IPS-18a (cell line): Measurements from ENCODE around the gene CDH9.
"Not testable (repeated sequence)": the region's sequence is repeated elsewhere in the genome, so short reads cannot be mapped to it uniquely, and the experiment has no call there.

Experiments used
- H3K27ac ChIP-seq: one replicate; pipeline ENCODE4 v1.5.1; 2013; ENCODE audit warnings: low read length
- H3K27me3 ChIP-seq: one replicate; pipeline ENCODE4 v1.6.1; 2013; ENCODE audit warnings: mild to moderate bottlenecking, low read length; ENCODE audit not compliant: control insufficient read depth, insufficient read depth
- H3K36me3 ChIP-seq: one replicate; pipeline ENCODE4 v1.6.1; 2013; ENCODE audit warnings: low read depth, low read length; ENCODE audit not compliant: control insufficient read depth
- H3K4me1 ChIP-seq: one replicate; pipeline ENCODE4 v1.6.1; 2013; ENCODE audit warnings: low read depth, low read length; ENCODE audit not compliant: control insufficient read depth
- H3K4me3 ChIP-seq: one replicate; pipeline ENCODE4 v1.5.1; 2013; ENCODE audit warnings: low read length
- H3K9ac ChIP-seq: one replicate; pipeline ENCODE4 v1.6.1; 2013; ENCODE audit warnings: mild to moderate bottlenecking, low read length, moderate library complexity
- H3K9me3 ChIP-seq: one replicate; pipeline ENCODE4 v1.6.1; 2013; ENCODE audit warnings: low read depth, low read length; ENCODE audit not compliant: control insufficient read depth

Gene CDH9

DNA sequence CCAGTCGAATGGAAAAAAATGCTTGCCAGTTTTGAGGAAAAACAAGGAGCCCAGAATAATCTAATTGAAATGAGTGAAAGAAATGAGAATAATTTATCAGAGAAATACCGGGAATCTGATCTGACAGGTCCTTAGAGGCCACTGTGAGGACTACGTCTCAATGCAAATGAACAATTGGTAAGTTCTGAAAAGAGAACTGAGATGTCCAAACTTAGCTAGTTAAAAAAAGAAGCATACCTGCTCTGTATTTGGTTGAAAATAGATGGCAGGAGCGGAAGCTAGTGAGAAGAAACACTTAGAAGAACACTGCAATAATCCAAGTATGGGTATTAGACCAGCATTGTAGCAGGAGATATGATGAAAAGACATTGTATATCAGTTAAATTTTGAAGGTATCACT, 161.2 kb downstream of the CDH9 start:
- no peak overlapping the region for H3K4me3 ChIP-seq
- H3K9me3 ChIP-seq = no peaks in the 10 kb centered on the region
- no peaks in the 10 kb centered on the region for H3K27me3 ChIP-seq
- no peak overlapping the region for H3K9ac ChIP-seq
- H3K27ac ChIP-seq = no peak overlapping the region
- no peaks in the 10 kb centered on the region for H3K4me1 ChIP-seq
- no peaks in the 10 kb centered on the region for H3K36me3 ChIP-seq

DNA sequence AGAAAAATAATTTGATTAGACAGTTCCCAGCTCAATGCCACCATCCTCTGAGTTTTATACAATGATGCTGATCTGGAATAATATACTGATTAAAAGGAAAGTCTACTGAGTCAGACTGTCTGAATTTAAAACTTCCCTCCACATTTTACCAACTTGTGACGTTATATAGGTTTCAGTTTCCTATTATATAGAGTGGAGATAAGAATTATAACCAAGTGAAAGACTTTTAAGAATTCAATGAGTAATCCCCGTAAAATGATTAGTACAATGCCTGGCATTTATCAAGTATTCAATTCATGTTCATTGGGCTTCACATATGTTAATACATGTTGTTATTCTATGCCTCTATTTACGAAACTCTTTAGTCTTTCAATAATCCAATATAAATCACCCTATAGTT, 166.0 kb downstream of the CDH9 start:
- Histone ChIP-seq H3K27me3 (no peaks in the 10 kb centered on the region), H3K36me3 (no peaks in the 10 kb centered on the region), H3K4me1 (no peaks in the 10 kb centered on the region), H3K27ac (no peak overlapping the region), H3K9ac (no peak overlapping the region), H3K4me3 (no peak overlapping the region), H3K9me3 (no peaks in the 10 kb centered on the region)

GRCh38 chr5:26869781-26870180, 168.6 kb downstream of the CDH9 start:
- Histone ChIP-seq H3K4me3 (no peak overlapping the region), H3K4me1 (no peaks in the 10 kb centered on the region), H3K9ac (no peak overlapping the region), H3K27ac (no peak overlapping the region), H3K9me3 (no peaks in the 10 kb centered on the region), H3K27me3 (no peaks in the 10 kb centered on the region), H3K36me3 (no peaks in the 10 kb centered on the region)

GRCh38 chr5:26868504-26868903, 169.9 kb downstream of the CDH9 start:
- Histone ChIP-seq H3K4me3 (no peak overlapping the region), H3K27me3 (no peaks in the 10 kb centered on the region), H3K27ac (no peak overlapping the region), H3K36me3 (no peaks in the 10 kb centered on the region), H3K9me3 (no peaks in the 10 kb centered on the region), H3K4me1 (no peaks in the 10 kb centered on the region), H3K9ac (no peak overlapping the region)

- H3K4me1 ChIP-seq = no peaks in the 10 kb centered on the region
- no peak overlapping the region for H3K9ac ChIP-seq
- H3K27ac ChIP-seq = no peak overlapping the region
- no peak overlapping the region for H3K4me3 ChIP-seq
- H3K9me3 ChIP-seq = no peaks in the 10 kb centered on the region
- H3K27me3 ChIP-seq = no peaks in the 10 kb centered on the region
- no peaks in the 10 kb centered on the region for H3K36me3 ChIP-seq
These were observed 174.3 kb downstream of the CDH9 start for GRCh38 chr5:26864061-26864460.

GRCh38 chr5:26856238-26856637, 182.1 kb downstream of the CDH9 start:
- Histone ChIP-seq H3K27ac (no peak overlapping the region), H3K4me1 (no peaks in the 10 kb centered on the region), H3K4me3 (no peak overlapping the region), H3K36me3 (no peaks in the 10 kb centered on the region), H3K27me3 (no peaks in the 10 kb centered on the region), H3K9ac (no peak overlapping the region), H3K9me3 (peaks cover 7% of the 10 kb centered on the region)

DNA sequence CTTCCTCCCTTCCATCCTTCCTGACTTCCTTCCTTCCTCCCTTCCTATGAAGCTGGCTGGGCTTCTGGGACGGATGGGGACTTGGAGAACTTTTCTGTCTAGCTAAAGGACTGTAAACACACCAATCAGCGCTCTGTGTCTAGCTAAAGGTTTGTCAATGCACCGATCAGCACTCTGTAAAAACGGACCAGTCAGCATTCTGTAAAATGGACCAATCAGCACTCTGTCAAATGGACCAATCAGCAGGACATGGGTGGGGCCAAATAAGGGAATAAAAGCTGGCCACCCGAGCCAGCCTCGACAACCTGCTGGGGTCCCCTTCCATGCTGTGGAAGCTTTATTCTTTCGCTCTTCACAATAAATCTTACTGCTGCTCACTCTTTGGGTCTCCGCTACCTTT, 185.9 kb downstream of the CDH9 start:
- not testable (repeated sequence) for H3K9ac ChIP-seq

GRCh38 chr5:26847041-26847736, 191.2 kb downstream of the CDH9 start:
- no peak overlapping the region for H3K9ac ChIP-seq
- no peaks in the 10 kb centered on the region for H3K36me3 ChIP-seq
- H3K4me3 ChIP-seq = no peak overlapping the region
- H3K27ac ChIP-seq = no peak overlapping the region
- H3K4me1 ChIP-seq = peaks cover 3% of the 10 kb centered on the region
- no peaks in the 10 kb centered on the region for H3K9me3 ChIP-seq
- H3K27me3 ChIP-seq = no peaks in the 10 kb centered on the region

More for the DNA sequence above, 185.9 kb downstream of the CDH9 start:
- not testable (repeated sequence) for H3K4me1 ChIP-seq, H3K27ac ChIP-seq, H3K9me3 ChIP-seq, H3K27me3 ChIP-seq, H3K36me3 ChIP-seq, H3K4me3 ChIP-seq

- Histone ChIP-seq H3K9ac (no peak overlapping the region), H3K9me3 (no peaks in the 10 kb centered on the region), H3K27me3 (no peaks in the 10 kb centered on the region), H3K4me3 (no peak overlapping the region), H3K27ac (no peak overlapping the region), H3K4me1 (peaks cover 3% of the 10 kb centered on the region), H3K36me3 (no peaks in the 10 kb centered on the region)
These were observed 194.7 kb downstream of the CDH9 start for GRCh38 chr5:26843677-26844076.

GRCh38 chr5:26833596-26833995, 204.8 kb downstream of the CDH9 start:
- Histone ChIP-seq H3K4me1 (no peaks in the 10 kb centered on the region), H3K27me3 (no peaks in the 10 kb centered on the region), H3K9me3 (no peaks in the 10 kb centered on the region), H3K36me3 (no peaks in the 10 kb centered on the region), H3K27ac (no peak overlapping the region), H3K9ac (no peak overlapping the region), H3K4me3 (no peak overlapping the region)
